ENCODE measurements around the gene KRT32. TPM values are rescaled to one million over a fixed set of nuclear protein-coding genes. Genes with fewer than 3 reads are reported as not detected.

KRT32 gene
- total and polyA plus RNA-seq, 2 experiments from 2014 or later: not detected

GRCh38 chr17:41492351-41492750 is 25.2 kb upstream of the KRT32 start:
- no peaks in the 10 kb centered on the region for H4K20me1 ChIP-seq (ENCODE audit: insufficient read depth)
- H3K27ac ChIP-seq: no peak overlapping the region
- no peak overlapping the region for H3K4me3 ChIP-seq
- no peak overlapping the region for H3K4me2 ChIP-seq (ENCODE audit: unreplicated experiment)
- no peak overlapping the region for H3K9ac ChIP-seq
- no peaks in the 10 kb centered on the region for H3K27me3 ChIP-seq (replicated peaks; ENCODE audit: insufficient read depth)
- DNase-seq: no peak
- no peaks in the 10 kb centered on the region for H3F3A ChIP-seq (ENCODE audit: insufficient read depth)
- H3K9me2 ChIP-seq (ENCODE audit: insufficient read depth): no peaks in the 10 kb centered on the region
- WGBS, 2 experiments (ENCODE audit: low coverage in 1 of 2, low lambda C conversion rate in 2 of 2, missing lambda C conversion rate in 2 of 2): 70 to 72% methylated on average over 6 of the region's 6 CpGs
- H3K4me1 ChIP-seq (ENCODE audit: insufficient read depth): peaks cover 12% of the 10 kb centered on the region
- in situ Hi-C loops (cut with MboI): no loop called here
- H2AFZ ChIP-seq: no peak overlapping the region
- no peaks in the 10 kb centered on the region for H3K36me3 ChIP-seq (ENCODE audit: low read depth)
- H3K9me3 ChIP-seq (ENCODE audit: low read depth): no peaks in the 10 kb centered on the region
- TF ChIP-seq EZH2phosphoT487 (IDR thresholded peaks at IDR 0.05; ENCODE audit: insufficient read depth, low read depth) (no peak), EZH2 (IDR thresholded peaks at IDR 0.05; ENCODE audit: insufficient read depth, poor library complexity, severe bottlenecking) (no peak)
- H3K79me2 ChIP-seq (ENCODE audit: insufficient read depth): no peaks in the 10 kb centered on the region

GRCh38 chr17:41491476-41491875 is 24.3 kb upstream of the KRT32 start:
- no peak for TF ChIP-seq EZH2 (IDR thresholded peaks at IDR 0.05; ENCODE audit: insufficient read depth, poor library complexity, severe bottlenecking)
- no peak for TF ChIP-seq EZH2phosphoT487 (IDR thresholded peaks at IDR 0.05; ENCODE audit: insufficient read depth, low read depth)
- no peak overlapping the region for H2AFZ ChIP-seq
- no peaks in the 10 kb centered on the region for H3K9me2 ChIP-seq (ENCODE audit: insufficient read depth)
- no peak overlapping the region for H3K4me2 ChIP-seq (ENCODE audit: unreplicated experiment)
- H4K20me1 ChIP-seq (ENCODE audit: insufficient read depth): no peaks in the 10 kb centered on the region
- H3K27ac ChIP-seq: no peak overlapping the region
- 52 to 76% methylated on average over 2 of the region's 2 CpGs for WGBS, 2 experiments (ENCODE audit: low coverage in 1 of 2, low lambda C conversion rate in 2 of 2, missing lambda C conversion rate in 2 of 2)
- H3K27me3 ChIP-seq (replicated peaks; ENCODE audit: insufficient read depth): no peaks in the 10 kb centered on the region
- peaks cover 11% of the 10 kb centered on the region for H3K4me1 ChIP-seq (ENCODE audit: insufficient read depth)
- DNase-seq: no peak
- H3K79me2 ChIP-seq (ENCODE audit: insufficient read depth): no peaks in the 10 kb centered on the region
- in situ Hi-C loops (cut with MboI): no loop called here
- H3K36me3 ChIP-seq (ENCODE audit: low read depth): no peaks in the 10 kb centered on the region
- H3K9me3 ChIP-seq (ENCODE audit: low read depth): no peaks in the 10 kb centered on the region
- no peak overlapping the region for H3K9ac ChIP-seq
- H3F3A ChIP-seq (ENCODE audit: insufficient read depth): no peaks in the 10 kb centered on the region
- H3K4me3 ChIP-seq: no peak overlapping the region

GRCh38 chr17:41490000-41490990 is 23.1 kb upstream of the KRT32 start:
- TF ChIP-seq EZH2 (IDR thresholded peaks at IDR 0.05; ENCODE audit: insufficient read depth, poor library complexity, severe bottlenecking) (no peak), EZH2phosphoT487 (IDR thresholded peaks at IDR 0.05; ENCODE audit: insufficient read depth, low read depth) (no peak)
- H3K79me2 ChIP-seq (ENCODE audit: insufficient read depth): no peaks in the 10 kb centered on the region
- no peak overlapping the region for H3K4me3 ChIP-seq
- H3K9ac ChIP-seq: no peak overlapping the region
- WGBS, 2 experiments (ENCODE audit: low coverage in 1 of 2, low lambda C conversion rate in 2 of 2, missing lambda C conversion rate in 2 of 2): 70 to 74% methylated on average over 10 of the region's 10 CpGs
- in situ Hi-C loops (cut with MboI): no loop called here
- no peaks in the 10 kb centered on the region for H3K9me3 ChIP-seq (ENCODE audit: low read depth)
- H3K4me1 ChIP-seq (ENCODE audit: insufficient read depth): peaks cover 9% of the 10 kb centered on the region
- H3K27me3 ChIP-seq (replicated peaks; ENCODE audit: insufficient read depth): no peaks in the 10 kb centered on the region
- no peaks in the 10 kb centered on the region for H3K9me2 ChIP-seq (ENCODE audit: insufficient read depth)
- H4K20me1 ChIP-seq (ENCODE audit: insufficient read depth): no peaks in the 10 kb centered on the region
- H3K36me3 ChIP-seq (ENCODE audit: low read depth): no peaks in the 10 kb centered on the region
- H2AFZ ChIP-seq: no peak overlapping the region
- DNase-seq: no peak
- H3K27ac ChIP-seq: no peak overlapping the region
- no peaks in the 10 kb centered on the region for H3F3A ChIP-seq (ENCODE audit: insufficient read depth)
- H3K4me2 ChIP-seq (ENCODE audit: unreplicated experiment): no peak overlapping the region

- no peaks in the 10 kb centered on the region for H3K36me3 ChIP-seq (ENCODE audit: low read depth)
- no peak within 1 kb of the TSS for H3K4me3 ChIP-seq
- H3K27ac ChIP-seq: no peak within 1 kb of the TSS
- no peaks in the 10 kb centered on the region for H3K9me3 ChIP-seq (ENCODE audit: low read depth)
- H3F3A ChIP-seq (ENCODE audit: insufficient read depth): no peaks in the 10 kb centered on the region
- DNase-seq: no peak
- TF ChIP-seq EZH2 (IDR thresholded peaks at IDR 0.05; ENCODE audit: insufficient read depth, poor library complexity, severe bottlenecking) (no peak), EZH2phosphoT487 (IDR thresholded peaks at IDR 0.05; ENCODE audit: insufficient read depth, low read depth) (no peak)
- H3K9ac ChIP-seq: no peak within 1 kb of the TSS
- no peak within 1 kb of the TSS for H2AFZ ChIP-seq
- no peaks in the 10 kb centered on the region for H3K9me2 ChIP-seq (ENCODE audit: insufficient read depth)
- H3K4me2 ChIP-seq (ENCODE audit: unreplicated experiment): no peak within 1 kb of the TSS
- 94 to 95% methylated on average over 12 of the region's 12 CpGs for WGBS, 2 experiments (ENCODE audit: low coverage in 1 of 2, low lambda C conversion rate in 2 of 2, missing lambda C conversion rate in 2 of 2)
- peaks cover 5% of the 10 kb centered on the region for H3K4me1 ChIP-seq (ENCODE audit: insufficient read depth)
- H3K79me2 ChIP-seq (ENCODE audit: insufficient read depth): no peaks in the 10 kb centered on the region
- H4K20me1 ChIP-seq (ENCODE audit: insufficient read depth): no peaks in the 10 kb centered on the region
- no peaks in the 10 kb centered on the region for H3K27me3 ChIP-seq (replicated peaks; ENCODE audit: insufficient read depth)
- in situ Hi-C loops (cut with MboI): no loop called here
These were observed 22.3 kb upstream of the KRT32 start, which contains the start of gene KRT36 for GRCh38 chr17:41489531-41489930. TSS of gene KRT36 (minus strand) at chr17:41489910. CDS start at chr17:41489864, 46 bp downstream.

Measured in GM23248 (cell line).